HG02885 (cell line): Measurements from ENCODE around the gene IL25.

ENCODE experiments used
- ATAC-seq: cut with Tn5 transposase; IDR thresholded peaks from one replicate; pipeline ENCODE4 v1.9.1; 2021; ENCODE audit warnings: mild to moderate bottlenecking; ENCODE audit not compliant: unreplicated experiment, poor library complexity

IL25 gene

DNA sequence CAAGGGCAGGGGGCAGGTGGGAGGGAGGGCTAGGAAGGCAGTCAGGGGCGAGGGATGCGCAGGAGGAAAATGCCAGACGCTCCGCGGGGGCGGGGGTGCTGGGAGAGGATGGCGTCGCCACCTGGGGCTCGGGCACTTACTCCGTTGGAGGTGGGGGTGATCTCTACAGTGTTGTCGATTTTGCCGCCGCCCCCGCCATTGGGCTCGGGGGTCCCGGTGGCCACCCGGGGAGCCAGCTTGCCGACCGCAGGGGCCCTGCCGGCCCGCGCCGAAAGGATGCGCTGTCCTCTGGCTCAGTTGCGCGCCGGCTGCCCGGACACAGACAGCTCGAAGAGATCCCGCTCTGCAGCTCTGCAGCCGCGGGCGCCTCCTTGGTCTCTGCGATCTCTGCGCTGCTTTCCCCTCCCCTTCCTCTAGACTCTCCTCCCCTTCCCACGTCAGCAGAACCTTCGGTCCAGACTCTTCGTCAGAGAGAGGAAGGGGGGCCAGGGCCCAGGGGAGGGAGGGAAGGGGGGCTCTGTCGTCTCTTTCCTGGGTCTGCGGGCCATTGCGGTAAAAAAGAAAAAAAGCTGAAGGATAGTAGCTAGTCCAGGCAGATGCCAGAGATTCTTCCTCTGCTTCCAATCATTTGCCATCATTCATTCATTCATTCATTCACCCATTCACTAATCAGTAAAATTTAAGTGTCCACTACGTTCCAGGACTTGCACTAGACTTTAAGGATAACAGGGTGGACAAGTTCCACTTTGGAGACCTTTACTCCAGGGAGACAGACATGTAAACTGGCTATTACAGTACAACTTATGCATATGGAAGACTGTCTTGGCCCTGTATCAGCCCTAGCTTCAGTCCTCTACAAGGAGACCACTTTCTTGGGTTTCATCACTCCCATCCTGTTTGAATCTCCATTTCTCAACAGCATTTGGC lies 19.8 kb upstream of the IL25 start, which contains the start of gene SLC22A17:
Gene SLC22A17 (minus strand): TSS at position 382 of the 927 bp plus-strand sequence.
- ATAC-seq = no peak

DNA sequence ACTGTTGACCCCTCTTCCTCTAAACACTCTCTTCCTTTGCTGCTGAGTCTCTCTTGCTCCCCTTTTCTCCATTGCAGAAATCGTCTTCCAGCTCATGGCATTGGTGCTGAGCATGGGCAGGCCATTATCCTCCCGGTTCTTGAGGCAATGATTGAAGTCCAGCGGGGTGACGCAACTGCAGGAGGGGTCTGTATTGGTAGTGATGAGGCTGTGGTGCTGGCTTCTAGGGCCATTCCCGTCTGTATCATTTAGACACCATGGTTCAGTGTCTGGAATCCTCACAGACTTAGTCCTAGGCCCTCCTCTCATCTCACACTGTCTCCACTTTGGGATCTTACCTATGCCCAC lies 19.2 kb upstream of the IL25 start:
- ATAC-seq = no peak

DNA sequence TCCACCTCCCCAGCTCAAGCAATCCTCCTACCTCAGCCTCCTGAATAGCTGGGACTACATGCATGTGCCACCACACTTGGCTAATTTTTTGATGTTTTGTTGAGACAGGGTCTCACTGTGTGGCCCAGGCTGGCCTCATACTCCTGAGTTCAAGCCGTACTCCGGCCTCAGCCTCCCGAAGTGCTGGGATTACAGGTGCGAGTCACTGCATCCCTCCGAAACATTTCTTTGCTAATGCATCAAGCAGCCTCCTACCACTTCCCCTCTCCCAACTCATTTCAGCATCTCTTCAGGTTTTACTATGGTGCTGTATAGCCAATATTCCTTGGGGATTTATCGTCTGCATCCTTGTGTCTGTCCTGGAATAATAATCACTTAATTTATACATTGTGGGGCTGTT lies 17.6 kb upstream of the IL25 start:
- ATAC-seq = no peak

DNA sequence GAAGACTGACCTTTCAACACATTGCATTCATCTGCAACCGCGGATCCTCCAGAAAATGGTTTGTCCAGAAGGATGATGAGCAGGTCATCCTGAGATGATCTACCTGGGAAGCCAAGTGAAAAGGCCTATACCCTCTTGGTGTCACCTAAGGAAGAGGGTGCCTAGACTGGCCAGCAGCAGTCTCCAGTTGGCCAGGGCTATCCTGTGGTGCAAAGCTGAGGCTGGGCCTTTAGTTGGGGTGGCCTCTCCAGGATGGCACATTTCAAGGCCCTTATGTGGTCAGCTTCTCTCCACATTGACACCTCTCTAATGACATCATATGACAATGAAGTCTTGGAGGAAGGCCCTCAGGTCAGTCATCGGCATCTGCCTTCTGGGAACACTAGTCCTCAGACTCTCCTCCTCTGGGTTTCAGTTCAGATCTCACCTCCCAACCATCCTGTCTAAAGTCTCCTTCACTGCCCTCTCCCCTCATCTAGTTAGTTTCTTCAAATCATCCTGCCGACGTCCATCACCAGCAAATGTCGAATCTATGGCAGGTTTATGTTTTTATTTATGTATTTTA lies 16.7 kb upstream of the IL25 start:
- no peak for ATAC-seq

DNA sequence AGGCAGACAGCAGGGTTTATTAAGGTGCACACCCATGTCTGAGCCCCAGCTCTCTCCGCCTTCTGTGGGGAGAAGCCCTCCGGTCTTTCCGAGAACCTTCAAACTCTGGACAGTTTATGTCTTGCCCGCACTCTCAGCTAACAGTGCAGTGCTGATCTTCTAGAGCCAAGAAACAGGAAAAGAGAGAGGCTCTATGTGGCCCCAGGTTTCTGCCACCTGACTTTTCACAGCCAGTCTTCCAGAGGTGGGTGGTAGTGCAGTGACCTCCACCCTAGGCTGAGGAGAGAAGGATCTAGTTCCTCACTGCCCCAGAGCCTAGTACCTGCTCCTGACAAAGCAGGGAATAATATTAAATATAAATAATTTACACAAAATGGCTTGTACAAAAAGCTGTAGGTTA lies 15.9 kb upstream of the IL25 start:
- no peak for ATAC-seq

DNA sequence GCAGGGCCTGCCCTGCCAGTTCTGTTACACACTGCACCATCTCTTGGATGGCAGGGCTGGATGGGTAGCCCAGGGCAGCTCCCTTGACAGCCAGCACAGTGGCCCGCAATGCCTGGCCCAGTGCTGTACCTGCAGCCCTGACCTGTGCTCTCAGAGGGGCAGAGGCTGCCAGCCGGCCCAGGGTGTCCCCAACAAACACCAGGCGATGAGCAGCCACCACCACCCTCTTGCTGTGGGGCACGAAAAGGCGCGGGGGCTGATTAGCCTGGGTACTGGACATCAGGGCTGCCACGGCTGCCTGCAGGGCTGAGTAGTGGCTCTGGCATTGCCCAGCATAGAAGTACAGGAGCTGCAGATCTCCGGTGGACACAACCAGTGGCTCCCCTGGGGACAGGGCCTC lies 15.3 kb upstream of the IL25 start:
- no peak for ATAC-seq

DNA sequence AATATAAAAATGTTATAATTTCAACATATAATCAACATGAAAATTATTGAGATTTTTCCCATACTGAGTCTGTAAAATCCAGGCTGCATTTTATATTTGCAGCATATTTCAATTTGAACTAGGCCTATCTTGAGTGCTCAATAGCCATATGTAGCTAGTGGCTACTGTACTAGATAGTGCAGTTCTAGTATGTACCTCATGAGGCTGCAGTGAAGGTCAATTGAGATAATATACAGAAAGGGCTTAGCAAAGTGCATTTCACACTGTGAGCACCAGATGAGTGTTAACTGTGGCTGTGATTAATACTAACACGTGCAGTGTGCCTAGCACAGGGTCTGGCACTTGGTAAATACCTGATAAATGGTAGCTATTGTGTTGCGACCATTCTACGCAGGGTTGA lies 14.6 kb upstream of the IL25 start:
- no peak for ATAC-seq

DNA sequence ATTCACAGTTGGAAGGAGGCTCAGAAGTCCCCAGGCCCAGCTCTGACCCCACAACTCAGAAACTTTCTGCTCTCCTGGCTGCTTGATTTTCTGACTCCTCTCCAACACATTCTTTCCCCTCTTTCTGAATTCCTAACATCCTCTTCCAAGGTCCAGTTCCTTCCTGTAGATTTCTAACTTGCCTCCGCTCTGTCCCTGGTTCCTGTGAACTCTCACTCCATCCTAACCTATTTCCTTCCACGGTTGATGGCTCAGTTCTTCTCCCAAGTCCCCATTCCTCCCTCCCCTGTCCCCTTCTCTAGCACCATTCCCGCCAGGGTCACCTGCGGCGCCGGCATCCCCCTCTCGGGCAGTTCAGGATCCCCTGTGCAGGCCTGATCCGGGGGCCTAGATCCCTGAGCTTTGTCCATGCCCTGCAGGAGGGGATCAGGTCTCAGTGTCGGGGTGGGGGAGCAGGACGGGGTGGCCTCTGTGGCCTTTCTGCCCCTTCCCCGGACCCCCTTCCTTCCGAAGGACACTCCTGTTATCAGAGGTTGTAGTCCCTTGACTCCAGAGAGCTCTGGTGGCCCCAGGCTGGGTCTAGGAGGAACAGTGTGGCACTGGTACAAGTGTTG lies 13.9 kb upstream of the IL25 start:
- ATAC-seq = no peak

DNA sequence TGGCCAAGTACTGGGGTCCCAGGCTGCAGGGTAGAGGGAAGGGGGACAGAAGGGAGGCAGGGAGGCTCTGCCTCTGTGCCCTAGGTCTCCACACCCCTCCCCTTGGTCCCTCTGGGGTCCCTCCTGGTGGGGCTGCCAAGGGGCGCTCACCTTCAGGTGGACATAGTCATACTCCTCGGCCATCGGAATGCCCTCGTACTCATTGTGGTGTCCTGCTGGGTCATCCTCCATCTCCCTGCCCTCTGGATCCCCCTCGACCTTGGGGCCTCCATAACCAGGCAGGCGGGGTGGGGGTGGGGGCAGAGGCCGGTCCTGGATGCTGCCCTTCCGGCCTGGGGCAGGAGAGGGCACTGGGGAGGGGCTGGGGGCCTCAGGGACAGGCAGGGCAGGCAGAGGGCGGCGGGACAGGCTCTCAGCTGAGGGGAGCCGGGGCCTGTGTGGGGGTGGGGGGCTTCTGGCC lies 13.4 kb upstream of the IL25 start:
- ATAC-seq = no peak

DNA sequence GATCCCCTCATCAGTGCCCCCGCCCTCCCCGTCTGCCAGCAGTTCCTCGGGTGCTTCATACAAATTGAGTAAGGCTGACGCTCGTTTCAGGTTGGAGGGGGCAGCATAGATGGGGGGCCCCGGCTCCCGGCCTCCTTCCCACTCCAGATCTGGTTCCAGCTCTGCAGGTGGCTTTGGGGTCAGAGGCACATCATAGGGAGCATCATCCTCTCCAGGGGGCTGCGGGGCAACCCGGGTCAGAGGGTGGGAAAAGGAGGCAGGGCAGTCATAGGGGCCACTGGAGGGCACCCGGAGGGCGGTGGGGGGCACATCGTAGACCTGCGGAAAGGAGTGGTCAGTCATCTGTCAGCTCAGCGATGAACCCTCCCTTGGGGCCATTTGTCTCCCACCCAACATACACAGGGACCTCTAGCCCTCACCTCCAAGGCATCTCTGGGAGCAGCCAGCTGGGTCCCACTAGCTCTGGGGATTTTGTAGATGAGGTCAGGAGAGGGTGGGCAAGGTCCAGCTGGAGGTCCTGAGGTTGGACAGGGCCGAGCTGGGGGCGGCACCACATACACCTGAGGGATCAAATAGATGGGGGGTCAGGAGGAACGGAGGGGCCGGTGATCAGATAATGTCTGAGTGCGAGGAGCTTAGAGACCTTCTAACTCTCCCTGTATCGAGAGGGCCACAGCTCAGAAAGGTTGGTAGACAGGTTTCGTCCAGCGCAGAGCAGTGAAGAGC lies 12.7 kb upstream of the IL25 start:
- no peak for ATAC-seq

DNA sequence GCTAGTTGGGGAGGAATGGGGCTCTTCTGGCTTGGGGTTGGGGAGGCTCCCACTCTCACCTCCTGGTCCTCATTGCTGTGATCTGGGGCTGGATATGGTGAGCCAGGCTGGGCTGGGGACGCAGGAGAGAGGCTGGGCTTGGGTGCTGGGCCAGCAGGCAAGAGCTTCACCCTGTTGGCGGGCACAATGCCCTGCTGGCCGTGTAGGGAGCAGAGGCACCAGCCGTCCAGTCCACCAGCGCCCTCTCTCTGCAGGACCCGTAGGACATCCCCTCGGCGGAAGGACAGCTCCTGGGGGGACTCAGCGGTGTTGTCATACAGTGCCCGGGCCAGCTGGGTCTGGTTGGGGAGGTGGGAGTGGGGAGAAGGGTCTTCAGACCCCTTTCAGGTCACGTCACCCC lies 12.1 kb upstream of the IL25 start:
- ATAC-seq = no peak

DNA sequence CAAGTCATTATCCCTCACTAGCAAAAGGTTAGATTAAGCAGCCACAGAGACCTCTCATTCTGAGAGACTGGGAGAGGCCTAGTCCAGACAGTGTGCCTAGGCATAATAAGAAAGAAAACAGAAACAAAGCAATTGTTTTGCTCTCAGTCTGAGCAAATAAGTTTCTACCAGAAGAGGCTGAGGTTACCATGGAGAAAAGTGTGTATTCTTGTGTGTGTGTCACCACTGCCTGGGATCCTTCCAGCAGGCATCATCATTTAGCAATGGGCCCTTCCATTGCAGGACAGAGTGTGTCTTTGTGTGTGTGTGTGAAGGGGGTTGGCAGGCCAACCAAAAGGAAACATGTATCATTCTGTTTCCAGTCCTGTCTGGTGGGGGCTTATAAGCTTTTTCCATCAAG lies 11.3 kb upstream of the IL25 start:
- no peak for ATAC-seq

DNA sequence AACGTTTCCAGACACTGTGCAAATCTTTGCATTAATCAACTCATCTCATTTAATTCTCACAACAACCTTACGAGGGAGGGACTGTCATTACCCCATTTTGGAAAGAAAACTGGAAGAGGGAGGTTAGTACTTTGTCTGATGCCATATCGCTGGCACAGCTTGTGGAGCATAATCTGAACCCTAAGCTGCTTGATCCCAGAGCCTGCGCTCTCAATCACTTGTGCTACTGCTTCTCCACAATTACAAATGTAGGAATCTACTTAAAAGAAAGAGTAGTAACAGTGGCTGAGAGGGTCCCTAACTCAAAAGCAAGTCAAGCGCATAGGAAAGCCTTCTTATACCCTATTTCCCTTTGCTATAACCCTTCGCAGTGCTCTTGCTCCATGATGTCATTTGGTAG lies 10.8 kb upstream of the IL25 start:
- ATAC-seq = no peak

DNA sequence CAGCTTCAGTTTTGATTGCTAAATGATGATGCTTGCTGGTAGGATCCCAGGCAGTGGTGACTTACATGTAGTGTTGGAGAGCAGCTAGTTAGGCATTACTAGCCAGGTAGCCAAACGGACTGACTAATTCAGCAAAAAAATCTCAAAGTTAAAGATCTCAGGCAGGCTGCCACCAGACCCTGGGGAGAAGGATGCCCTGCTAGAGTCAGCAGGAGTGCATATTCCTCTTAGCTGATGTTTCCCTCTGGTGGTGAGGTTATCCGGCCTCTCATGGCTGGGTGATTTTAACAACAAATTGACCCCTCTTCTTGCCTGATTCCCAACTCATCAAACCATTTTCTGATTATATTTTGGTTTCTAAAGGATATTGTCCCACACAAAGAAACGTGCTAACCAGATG lies 10.4 kb upstream of the IL25 start:
- no peak for ATAC-seq

DNA sequence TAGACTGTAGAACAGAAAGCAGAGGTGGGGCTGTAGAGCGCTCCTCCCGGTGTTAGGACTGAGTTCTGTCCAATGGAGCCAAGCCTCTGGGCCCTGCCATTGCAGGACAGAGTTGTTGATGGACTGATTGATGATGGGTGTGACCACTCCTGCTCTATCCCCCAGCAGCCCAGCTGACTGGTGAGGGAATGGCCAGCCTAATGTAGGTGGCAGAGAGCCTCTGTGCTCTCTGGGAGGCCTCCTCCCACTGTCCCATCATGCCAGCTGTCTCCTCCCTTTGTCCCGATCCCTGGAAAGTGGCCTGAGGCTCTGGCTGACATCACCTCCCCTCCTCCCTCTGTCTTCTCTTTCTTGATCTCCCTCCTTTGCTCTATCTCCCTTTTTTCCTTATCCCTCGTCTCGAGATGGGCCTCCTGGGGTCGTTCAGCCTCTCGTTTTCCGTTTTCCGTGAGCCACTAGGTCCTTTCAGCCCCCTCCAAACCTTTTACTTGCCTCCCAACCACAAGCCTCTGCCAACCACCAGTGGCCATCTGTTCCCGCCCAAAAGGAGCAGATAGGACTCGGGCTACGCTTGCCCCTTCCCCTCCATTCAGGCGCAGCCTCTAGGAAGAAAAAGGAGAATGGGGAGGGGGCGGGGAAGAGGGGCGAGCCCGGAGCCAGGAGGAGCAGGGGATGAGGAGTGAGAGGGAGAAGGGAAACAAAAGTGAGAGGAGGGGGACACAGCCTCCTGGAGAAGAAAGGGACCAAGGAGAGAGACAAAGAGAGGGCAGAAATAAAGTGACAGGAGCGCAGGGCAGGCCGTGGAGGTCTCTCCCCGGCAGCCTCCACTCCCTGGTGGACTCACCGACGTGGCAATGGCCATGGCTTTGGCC lies 8.2 kb upstream of the IL25 start:
- no peak for ATAC-seq

DNA sequence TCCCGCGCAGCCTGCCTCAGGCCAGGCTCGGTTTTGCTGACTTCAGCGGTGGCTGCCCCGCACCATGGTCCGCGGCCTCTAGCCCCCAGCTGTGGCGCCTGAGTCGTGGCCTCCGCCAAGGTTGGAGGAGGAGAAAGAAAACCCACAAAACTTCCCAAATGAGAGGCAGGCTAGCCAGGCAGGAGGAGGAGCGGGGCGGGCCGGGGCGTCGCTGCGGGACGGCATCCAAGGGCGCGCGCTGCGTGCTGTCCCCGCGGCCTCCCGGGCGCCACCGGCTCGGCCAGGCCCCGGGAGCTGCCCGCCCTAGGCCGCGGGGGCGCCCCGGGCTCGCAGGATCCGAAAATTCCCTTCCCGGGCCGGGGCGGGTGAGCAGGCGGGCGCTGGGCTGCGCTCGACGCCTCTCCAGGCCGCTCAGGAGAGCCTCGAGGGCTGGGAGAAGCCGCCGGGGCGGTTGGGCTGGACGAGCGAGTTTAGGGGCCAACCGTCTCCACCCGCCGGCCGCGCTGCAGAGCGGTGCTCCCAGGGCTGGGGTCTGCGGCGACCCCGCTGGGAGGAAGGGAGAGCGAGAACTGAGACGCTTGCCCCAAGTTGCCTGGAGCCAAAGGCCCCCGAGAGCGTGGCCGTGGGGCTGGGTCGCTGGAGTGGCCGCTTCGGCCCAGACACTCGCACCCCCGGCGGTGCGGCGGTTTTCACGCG lies 7.4 kb upstream of the IL25 start, which contains the start of gene EFS:
Gene EFS (minus strand): TSS at position 137 of the 696 bp plus-strand sequence. CDS start 147 bp downstream, outside the sequence.
- no peak for ATAC-seq

DNA sequence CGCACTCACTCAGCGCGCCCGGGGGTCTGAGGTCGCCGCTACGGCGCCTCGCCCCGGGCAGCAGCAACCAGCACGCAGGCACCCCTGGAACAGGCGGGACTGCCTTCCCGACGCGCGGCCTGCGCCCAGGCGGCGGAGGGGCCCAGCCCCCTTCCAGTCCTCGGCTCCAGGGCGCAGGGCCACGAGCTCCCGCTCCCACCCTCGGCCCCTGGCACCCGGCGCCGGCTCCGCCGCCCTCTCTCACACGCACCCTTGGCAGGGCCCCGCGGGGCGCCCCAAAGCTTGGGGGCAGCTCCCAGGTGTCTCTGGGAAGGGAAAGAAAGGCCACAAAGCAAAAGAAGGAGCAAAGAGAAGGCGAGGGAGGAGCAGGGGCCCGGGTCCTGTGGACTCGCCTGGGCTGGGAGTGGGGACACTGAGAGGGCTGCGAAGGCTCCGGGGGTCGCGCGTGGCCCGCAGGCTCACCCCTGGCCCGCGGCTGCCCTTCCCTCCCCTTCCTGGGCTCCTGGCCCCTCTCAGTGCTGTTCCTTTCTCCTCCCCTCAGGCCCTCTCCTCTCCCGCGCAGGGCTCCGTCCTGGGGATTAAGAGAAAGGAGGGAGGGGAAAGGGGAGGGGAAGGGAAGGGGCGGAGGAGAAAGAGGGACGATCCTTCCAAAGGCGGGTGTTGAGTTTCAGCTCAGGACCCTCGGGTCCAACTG lies 6.7 kb upstream of the IL25 start:
- no peak for ATAC-seq

DNA sequence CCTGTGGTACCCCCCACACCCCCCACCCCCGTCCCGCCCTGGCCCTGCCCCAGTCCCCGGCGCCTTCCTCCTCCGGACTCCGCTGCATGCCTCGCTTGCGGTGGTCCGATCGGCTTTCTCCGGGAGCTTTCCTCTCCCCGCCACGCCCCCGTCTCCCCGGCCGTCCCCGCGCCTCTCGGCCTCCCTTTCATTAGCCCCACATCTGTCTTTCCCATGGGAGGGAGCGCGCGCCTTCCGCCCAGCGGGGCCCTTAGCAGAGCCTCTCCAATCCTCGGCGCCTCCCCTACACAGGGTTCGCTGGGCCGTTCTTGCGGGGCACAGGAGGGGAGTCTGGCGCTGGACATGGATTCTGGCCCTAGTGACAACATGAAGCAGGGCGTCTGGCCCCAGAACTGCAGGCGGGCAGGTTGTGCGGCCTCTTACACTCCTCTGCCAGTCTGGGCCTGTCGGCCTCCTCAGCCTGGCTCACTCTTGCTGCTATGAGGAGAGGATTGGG lies 6.1 kb upstream of the IL25 start:
- ATAC-seq = no peak
